HepG2 (cell line): Measurements from ENCODE around the gene SYVN1. TPM values are rescaled to one million over a fixed set of nuclear protein-coding genes. Genes with fewer than 3 reads are reported as not detected.

Source experiments
- ATAC-seq: fragments of 200-7000 bp; cut with Tn5 transposase; 3 replicates; pipeline ENCODE4 v1.9.1; 2020; ENCODE audit warnings: mild to moderate bottlenecking, moderate library complexity
- BruUV-seq: library from RNA; stranded (reverse); fragments of 400-500 nt; replicated peaks from 2 replicates; lab custom pipeline; 2021; lab: Mats Ljungman, UMichigan
- CTCF ChIA-PET: fragments of 300-600 bp; formaldehyde crosslinking; extraction: SDS; loops from one replicate; lab custom pipeline; 2021; ENCODE audit warnings: low total read pairs, inconsistent platforms, low intra/inter-chr PET ratio; lab: Yijun Ruan, JAX
- POLR2A ChIA-PET: fragments of 350-600 bp; sonication (Branson Sonifier 250); formaldehyde crosslinking; loops from one replicate; lab custom pipeline; 2020; ENCODE audit warnings: antibody characterized with exemption, inconsistent platforms; lab: Yijun Ruan, JAX
- DNase-seq: peaks from one replicate; pipeline ENCODE4 v3.0.0-alpha.2; 2015; ENCODE audit warnings: low spot score
- FAIRE-seq: peaks from 3 replicates; lab custom pipeline; 2011; peaks lifted over from hg19 to GRCh38; lab: Jason Lieb, UNC
- H2AFZ ChIP-seq: one replicate; pipeline ENCODE4 v1.6.1; 2011; ENCODE audit warnings: low read length, inconsistent platforms
- H3K27ac ChIP-seq: fragments of 300-600 bp; 3 replicates; pipeline ENCODE4 v1.8.0; 2011; ENCODE audit warnings: mixed run types, mild to moderate bottlenecking, mixed read lengths, low read length, inconsistent platforms; ENCODE audit not compliant: insufficient read depth; ENCODE audit errors: extremely low read length
- H3K27me3 ChIP-seq, 2 experiments: fragments of 200-600 bp in 1 of 2; 2 replicates in 1 of 2; 3 replicates in 1 of 2; pipeline versions ENCODE4 v1.6.0 to v1.8.0; 2011; ENCODE audit warnings: low read length in 2 of 2, mild to moderate bottlenecking in 2 of 2, moderate library complexity in 2 of 2, inconsistent platforms in 1 of 2; ENCODE audit not compliant: insufficient read depth in 2 of 2, control insufficient read depth in 1 of 2
- H3K36me3 ChIP-seq, 2 experiments: fragments of 200-600 bp in 1 of 2; replicated peaks in 1 of 2; 2 replicates in 1 of 2; 3 replicates in 1 of 2; pipeline versions ENCODE4 v1.5.1 to v1.8.0; 2011; ENCODE audit warnings: low read length in 2 of 2, inconsistent platforms in 1 of 2; ENCODE audit not compliant: insufficient read depth in 2 of 2, control insufficient read depth in 1 of 2
- H3K4me1 ChIP-seq: 2 replicates; pipeline ENCODE4 v1.5.1; 2012; ENCODE audit warnings: low read length, inconsistent platforms; ENCODE audit not compliant: insufficient read depth
- H3K4me2 ChIP-seq: 2 replicates; pipeline ENCODE4 v1.6.0; 2011; ENCODE audit warnings: low read depth, low read length, inconsistent platforms
- H3K4me3 ChIP-seq, 3 experiments: fragments of 200-600 bp in 1 of 3; sonication (generic), shearing (Covaris generic) in 1 of 3; replicated peaks in 1 of 3; 2 replicates each; pipeline ENCODE4 v1.5.1; 2011 to 2016; ENCODE audit warnings: low read length in 3 of 3, inconsistent platforms in 2 of 3, low read depth in 2 of 3, mild to moderate bottlenecking in 2 of 3, control low read depth in 1 of 3, mixed read lengths in 1 of 3; ENCODE audit not compliant: insufficient read depth in 1 of 3
- H3K79me2 ChIP-seq: one replicate; pipeline ENCODE4 v1.6.1; 2011; ENCODE audit warnings: low read length, inconsistent platforms; ENCODE audit not compliant: insufficient read depth
- H3K9ac ChIP-seq: 2 replicates; pipeline ENCODE4 v1.6.0; 2011; ENCODE audit warnings: mild to moderate bottlenecking, low read depth, low read length, inconsistent platforms; ENCODE audit not compliant: insufficient read depth
- H3K9me3 ChIP-seq: 2 replicates; pipeline ENCODE4 v1.5.1; 2012; ENCODE audit warnings: mild to moderate bottlenecking, low read length
- H4K20me1 ChIP-seq: 2 replicates; pipeline ENCODE4 v1.6.0; 2011; ENCODE audit warnings: inconsistent platforms, mild to moderate bottlenecking, low read length, moderate library complexity; ENCODE audit not compliant: insufficient read depth
- AGO2 ChIP-seq: fragments of 200-400 bp; formaldehyde crosslinking; optimal IDR thresholded peaks from 2 replicates; pipeline ENCODE3; 2017; ENCODE audit warnings: mild to moderate bottlenecking, low read depth, low read length, moderate library complexity
- GATAD1 ChIP-seq: IDR thresholded peaks from 2 replicates; pipeline ENCODE4 v1.6.1; 2016; ENCODE audit warnings: missing genetic modification reagents, missing compliant biosample characterization
- IKZF4 ChIP-seq: sonication (generic); formaldehyde crosslinking; IDR thresholded peaks from 2 replicates; pipeline ENCODE4 v1.5.1; 2020; ENCODE audit warnings: borderline replicate concordance, mild to moderate bottlenecking, low read depth, missing genetic modification reagents; ENCODE audit errors: not compliant biosample characterization
- JDP2 ChIP-seq: sonication (generic); formaldehyde crosslinking; IDR thresholded peaks from 2 replicates; pipeline ENCODE4 v1.8.1; 2022; ENCODE audit warnings: missing genetic modification reagents, borderline replicate concordance
- POLR2AphosphoS2 ChIP-seq: IDR thresholded peaks from 2 replicates; pipeline ENCODE4 v1.6.1; 2011; ENCODE audit warnings: low read depth, low read length, improper control_type of control experiment
- TBP ChIP-seq: sonication (generic); formaldehyde crosslinking; IDR thresholded peaks from 2 replicates; pipeline ENCODE4 v1.5.0; 2020; ENCODE audit warnings: missing genetic modification reagents
- ZNF292 ChIP-seq: sonication (generic); formaldehyde crosslinking; IDR thresholded peaks from 2 replicates; pipeline ENCODE4 v1.8.1; 2022; ENCODE audit warnings: mild to moderate bottlenecking, low read depth, missing genetic modification reagents, borderline replicate concordance
- ZNF547 ChIP-seq: sonication (generic); formaldehyde crosslinking; IDR thresholded peaks from 2 replicates; pipeline ENCODE4 v1.5.1; 2020; ENCODE audit warnings: mild to moderate bottlenecking, missing genetic modification reagents
- ZNF563 ChIP-seq: sonication (generic); formaldehyde crosslinking; IDR thresholded peaks from 2 replicates; pipeline ENCODE4 v1.8.0; 2022; ENCODE audit warnings: mild to moderate bottlenecking, moderate library complexity, missing genetic modification reagents
- ZNF761 ChIP-seq: sonication (generic); formaldehyde crosslinking; conservative IDR thresholded peaks from 2 replicates; pipeline ENCODE4 v1.4.0; 2020; ENCODE audit warnings: mild to moderate bottlenecking, missing genetic modification reagents
- WGBS: methylation state at CpG from one replicate; pipeline ENCODE4 v1.1.6; 2017; ENCODE audit warnings: low lambda C conversion rate; 5-methylcytosine and 5-hydroxymethylcytosine counted together
- in situ Hi-C: cut with HindIII; loops from 2 replicates; pipeline ENCODE4 v1.10.0; 2017; ENCODE audit warnings: low pct_unique_long_range_greater_than_20kb; ENCODE audit not compliant: extremely low pct_ligation_motif_present
- intact Hi-C: fragments of 100-400 bp; cut with micrococcal nuclease; formaldehyde crosslinking; loops from one replicate; pipeline ENCODE4 v1.10.0; 2022; ENCODE audit not compliant: unreplicated experiment
- polyA plus RNA-seq, 8 experiments: library from polyadenylated mRNA; depleted of rRNA in 3 of 8; stranded (reverse) in 7 of 8; unstranded in 1 of 8; fragments of >200 nt; fragmentation: Illumina TruSeq in 4 of 8; extraction: Trizol in 4 of 8; gene quantifications; 2 replicates each; pipeline versions ENCODE4 v1.2.1 to v1.2.3, GENCODE V29; 2011 to 2016; ENCODE audit warnings: low read depth in 4 of 8, missing spikeins in 1 of 8, mixed read lengths in 1 of 8; ENCODE audit not compliant: insufficient read depth in 1 of 8
- total RNA-seq, 5 experiments: library from RNA; depleted of rRNA; stranded (reverse); fragments of >200 nt; fragmentation: Illumina TruSeq; extraction: Trizol; gene quantifications; 2 replicates each; pipeline ENCODE4 v1.2.3, GENCODE V29; 2016; ENCODE audit warnings: low read depth in 1 of 5

The SYVN1 gene
- total and polyA plus RNA-seq, 2 of the 13 experiments (the other 11 are each of a cell fraction or from before 2014, with no cell fraction given) = 10.3 to 22.5 TPM

GRCh38 chr11:65132238-65132987 lies 1.9 kb downstream of the SYVN1 start:
- in situ Hi-C loops (no loop called here), intact Hi-C loops (no loop called here)
- peak overlapping the region; percentile 92 for H3K4me2 ChIP-seq
- POLR2A ChIA-PET = interaction anchor here (0.8 to 5.1 kb wide), 9 partner anchors 10 to 49 kb away, joined by 3 to 105 read pairs (median 23); partner anchors contain the start of genes CAPN1, FAU, MRPL49 and TM7SF2
- 0 out of 2 replicates have a peak overlapping the region, but pooled peaks have one; percentile 7 for H3K9ac ChIP-seq
- peaks cover 25% of the 10 kb centered on the region for H3K4me1 ChIP-seq
- TF ChIP-seq ZNF761 (CRISPR knock-in tag) (no peak), TBP (no peak), ZNF563 (CRISPR knock-in tag) (no peak), POLR2AphosphoS2 (no peak), IKZF4 (CRISPR knock-in tag) (no peak), AGO2 (peak; percentile 24), ZNF292 (CRISPR knock-in tag) (no peak), ZNF547 (peak; percentile 44; the same call in 1 of the 2 replicates), JDP2 (CRISPR knock-in tag) (no peak), GATAD1 (CRISPR knock-in tag) (no peak)
- no peak overlapping the region for H2AFZ ChIP-seq
- H3K36me3 ChIP-seq = peaks cover 34 to 50% of the 10 kb centered on the region in 2 experiments
- DNase-seq = no peak
- no peaks in the 10 kb centered on the region; a peak in 1 of 5 replicates for H3K27me3 ChIP-seq
- H3K27ac ChIP-seq = no peak overlapping the region
- WGBS = 88% methylated on average over 4 of the region's 10 CpGs
- CTCF ChIA-PET = interaction anchor here (1.3 kb wide), 1 partner anchor 48 kb away, joined by 3 read pairs; no protein-coding TSS in a partner anchor
- no TSS peak for BruUV-seq
- ATAC-seq = no peak
- H3K79me2 ChIP-seq = peaks cover 26% of the 10 kb centered on the region
- H3K4me3 ChIP-seq = peak overlapping the region; percentile 85 to 94 (median 92); a peak in 4 of 6 replicates
- no peak for FAIRE-seq
- H4K20me1 ChIP-seq = peaks cover 17% of the 10 kb centered on the region
- H3K9me3 ChIP-seq = no peaks in the 10 kb centered on the region
